Mammary epithelial cell (primary cell): Measurements from ENCODE around the gene GABARAPL1.
"Not testable (repeated sequence)": the region's sequence is repeated elsewhere in the genome, so short reads cannot be mapped to it uniquely, and the experiment has no call there.

ENCODE experiments used
- EZH2 ChIP-seq: IDR thresholded peaks from 2 replicates; pipeline ENCODE4 v1.6.1; 2012; ENCODE audit warnings: low read length, inconsistent platforms, borderline replicate concordance
- TF ChIP-seq, protein P1 (sequence below), 2 donors: IDR thresholded peaks in 1 of 2; conservative IDR thresholded peaks in 1 of 2; 2 replicates each; pipeline ENCODE4 v1.5.1; 2011 to 2012; ENCODE audit warnings: inconsistent platforms in 2 of 2, low read length in 2 of 2, mild to moderate bottlenecking in 2 of 2, control low read depth in 1 of 2, low read depth in 1 of 2; ENCODE audit not compliant: insufficient read depth in 1 of 2; ENCODE audit errors: extremely low read depth in 1 of 2

DNA sequence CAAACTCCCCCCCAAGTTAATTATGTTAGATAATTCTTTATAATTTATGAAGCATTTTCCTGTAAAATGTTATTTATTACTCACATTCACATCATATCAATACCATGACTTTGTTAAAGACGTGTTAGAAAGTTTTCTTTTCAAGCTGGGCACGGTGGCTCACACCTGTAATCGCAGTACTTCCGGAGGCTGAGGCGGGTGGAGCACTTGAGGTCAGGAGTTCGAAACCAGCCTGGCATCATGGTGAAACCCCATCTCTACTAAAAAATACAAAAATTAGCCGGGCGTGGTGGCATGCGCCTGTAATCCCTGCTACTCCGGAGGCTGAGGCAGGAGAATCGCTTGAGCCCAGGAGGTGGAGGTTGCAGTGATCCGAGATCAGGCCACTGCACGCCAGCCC, 3.3 kb downstream of the GABARAPL1 start:
- TF ChIP-seq, protein P1, sequence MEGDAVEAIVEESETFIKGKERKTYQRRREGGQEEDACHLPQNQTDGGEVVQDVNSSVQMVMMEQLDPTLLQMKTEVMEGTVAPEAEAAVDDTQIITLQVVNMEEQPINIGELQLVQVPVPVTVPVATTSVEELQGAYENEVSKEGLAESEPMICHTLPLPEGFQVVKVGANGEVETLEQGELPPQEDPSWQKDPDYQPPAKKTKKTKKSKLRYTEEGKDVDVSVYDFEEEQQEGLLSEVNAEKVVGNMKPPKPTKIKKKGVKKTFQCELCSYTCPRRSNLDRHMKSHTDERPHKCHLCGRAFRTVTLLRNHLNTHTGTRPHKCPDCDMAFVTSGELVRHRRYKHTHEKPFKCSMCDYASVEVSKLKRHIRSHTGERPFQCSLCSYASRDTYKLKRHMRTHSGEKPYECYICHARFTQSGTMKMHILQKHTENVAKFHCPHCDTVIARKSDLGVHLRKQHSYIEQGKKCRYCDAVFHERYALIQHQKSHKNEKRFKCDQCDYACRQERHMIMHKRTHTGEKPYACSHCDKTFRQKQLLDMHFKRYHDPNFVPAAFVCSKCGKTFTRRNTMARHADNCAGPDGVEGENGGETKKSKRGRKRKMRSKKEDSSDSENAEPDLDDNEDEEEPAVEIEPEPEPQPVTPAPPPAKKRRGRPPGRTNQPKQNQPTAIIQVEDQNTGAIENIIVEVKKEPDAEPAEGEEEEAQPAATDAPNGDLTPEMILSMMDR (conservative IDR thresholded peaks at IDR 0.05 in 1 of 2, IDR thresholded peaks at IDR 0.05 in 1 of 2; ENCODE audit: extremely low read depth in 1 of 2, insufficient read depth in 1 of 2, low read depth in 1 of 2, low read length in 2 of 2), result not testable (repeated sequence)
- not testable (repeated sequence) for TF ChIP-seq EZH2
